Right forelimb (tissue), 1 donor: ENCODE measurements around the gene MYLK.
"Not testable (repeated sequence)": the region's sequence is repeated elsewhere in the genome, so short reads cannot be mapped to it uniquely, and the experiment has no call there.

Experiments
- DNase-seq: peaks from one replicate; pipeline ENCODE4 v3.0.0-alpha.2; 2018

The MYLK gene

GRCh38 chr3:123884203-123884831 is at the start of gene MYLK:
MYLK (minus strand) TSS chr3:123884332; CDS start chr3:123793841, 90,491 bp downstream.
- DNase-seq, result peak; percentile 82

GRCh38 chr3:123930445-123930844 is 46.3 kb upstream of the MYLK start:
- DNase-seq, result no peak

- no peak for DNase-seq
Observed at GRCh38 chr3:123929325-123929724, 45.2 kb upstream of the MYLK start.

DNA sequence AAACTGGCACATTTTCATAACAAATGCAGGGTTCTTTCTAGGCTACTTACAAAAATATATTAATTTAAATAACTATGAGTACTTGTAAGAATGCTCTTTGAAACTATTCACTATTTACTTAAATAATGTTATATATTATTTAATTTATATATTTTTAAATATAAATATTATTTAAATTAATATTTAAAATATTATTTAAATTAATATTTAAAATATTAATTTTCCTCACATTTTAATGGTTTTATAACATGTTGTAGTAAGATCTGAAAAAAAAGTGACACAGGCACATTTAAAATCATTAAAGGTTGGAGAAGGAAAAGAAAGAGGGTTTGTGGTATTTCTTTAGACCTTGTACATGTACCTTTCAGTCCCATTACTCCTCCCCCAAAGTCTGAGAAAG is 42.3 kb upstream of the MYLK start:
- DNase-seq, result no peak

- no peak for DNase-seq
Observed at GRCh38 chr3:123920868-123921267, 36.7 kb upstream of the MYLK start.

GRCh38 chr3:123920383-123920782 is 36.3 kb upstream of the MYLK start:
- no peak for DNase-seq

DNA sequence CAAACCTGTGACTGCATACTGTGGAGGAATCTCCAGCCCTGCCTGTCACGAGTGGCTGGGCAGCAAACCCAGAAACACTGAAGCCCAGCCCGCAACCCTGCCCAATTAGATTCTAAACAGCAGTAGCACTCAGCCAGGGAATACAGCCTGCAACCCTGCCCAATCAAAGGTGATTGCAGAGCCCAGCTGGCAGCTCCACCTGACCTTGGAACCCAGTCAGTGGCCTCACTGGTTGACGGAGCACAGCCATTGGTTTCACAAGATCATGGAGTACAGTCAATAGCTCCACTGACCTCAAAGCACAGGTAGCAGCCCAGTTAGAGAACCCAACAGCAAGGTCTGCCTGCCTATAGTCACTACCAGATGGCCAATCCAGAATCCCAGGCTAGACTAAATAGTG is 35.2 kb upstream of the MYLK start:
- no peak for DNase-seq

- no peak for DNase-seq
Observed at GRCh38 chr3:123914829-123915228, 30.7 kb upstream of the MYLK start.

DNA sequence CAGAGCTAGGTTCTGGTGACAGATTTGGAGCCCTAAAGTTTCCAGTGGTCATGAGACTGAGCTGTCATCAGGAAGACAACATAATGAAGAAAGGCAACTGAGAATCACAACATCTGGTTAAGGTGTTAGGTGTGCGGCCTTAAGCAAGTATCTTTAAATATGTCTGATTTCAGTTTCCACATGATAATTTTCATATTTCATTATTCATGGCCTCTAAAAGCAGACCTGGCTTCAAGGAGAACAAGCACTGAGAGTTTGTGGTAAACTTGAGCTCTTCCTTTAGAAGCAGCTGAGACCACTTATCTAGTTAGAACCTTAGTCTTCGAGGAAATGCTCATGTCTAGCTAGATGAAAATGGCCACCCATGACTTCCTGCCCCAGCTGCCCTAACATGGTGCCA is 25.7 kb upstream of the MYLK start:
- DNase-seq, result no peak

GRCh38 chr3:123907720-123908119 is 23.6 kb upstream of the MYLK start:
- no peak for DNase-seq

DNA sequence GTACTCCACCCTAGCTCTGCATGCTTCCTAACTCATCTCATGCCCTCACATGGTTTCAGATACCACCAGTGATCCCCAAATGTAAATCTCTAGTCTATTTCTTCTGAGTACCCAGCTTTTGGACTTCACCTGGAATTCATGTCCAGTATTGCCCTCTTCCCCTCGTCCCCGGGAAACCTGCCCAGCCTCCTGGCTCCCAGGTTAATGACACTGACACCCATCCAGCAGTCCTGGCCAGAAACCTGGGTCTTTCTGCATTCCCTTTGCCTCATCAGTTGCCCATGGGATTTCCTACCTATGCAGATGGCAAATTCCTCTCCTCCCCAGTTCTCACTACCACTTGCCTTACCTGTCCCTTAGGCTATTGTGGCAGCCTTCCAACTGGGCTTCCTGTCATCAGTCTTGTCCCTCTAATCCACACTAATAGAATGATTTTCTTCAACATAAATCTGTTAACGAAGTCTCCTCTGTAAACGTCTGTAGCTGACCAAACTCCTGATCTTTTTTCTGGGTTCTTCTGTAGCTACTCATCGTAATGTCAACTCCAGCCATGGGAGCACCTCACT is 15.3 kb upstream of the MYLK start:
- no peak for DNase-seq

GRCh38 chr3:123893012-123893411 is 8.9 kb upstream of the MYLK start:
- no peak for DNase-seq

- DNase-seq, result no peak
Observed at GRCh38 chr3:123892195-123892594, 8.1 kb upstream of the MYLK start.

- not testable (repeated sequence) for DNase-seq
Observed at GRCh38 chr3:123890991-123891390, 6.9 kb upstream of the MYLK start.

DNA sequence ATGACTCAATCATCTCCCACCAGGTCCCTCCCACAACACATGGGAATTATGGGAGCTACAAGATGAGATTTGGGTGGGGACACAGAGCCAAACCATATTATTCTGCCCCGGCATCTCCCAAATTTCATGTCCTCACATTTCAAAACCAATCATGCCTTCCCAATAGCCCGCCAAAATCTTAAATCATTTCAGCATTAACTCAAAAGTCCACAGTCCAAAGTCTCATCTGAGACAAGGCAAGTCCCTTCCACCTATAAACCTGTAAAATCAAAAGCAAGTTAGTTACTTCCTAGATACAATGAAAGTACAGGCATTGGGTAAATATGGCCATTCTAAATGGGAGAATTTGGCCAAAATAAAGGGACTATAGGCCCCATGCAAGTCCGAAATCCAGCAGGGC is 6.0 kb upstream of the MYLK start:
- not testable (repeated sequence) for DNase-seq

GRCh38 chr3:123884993-123885392 is 861 bp upstream of the MYLK start:
- DNase-seq, result no peak

DNA sequence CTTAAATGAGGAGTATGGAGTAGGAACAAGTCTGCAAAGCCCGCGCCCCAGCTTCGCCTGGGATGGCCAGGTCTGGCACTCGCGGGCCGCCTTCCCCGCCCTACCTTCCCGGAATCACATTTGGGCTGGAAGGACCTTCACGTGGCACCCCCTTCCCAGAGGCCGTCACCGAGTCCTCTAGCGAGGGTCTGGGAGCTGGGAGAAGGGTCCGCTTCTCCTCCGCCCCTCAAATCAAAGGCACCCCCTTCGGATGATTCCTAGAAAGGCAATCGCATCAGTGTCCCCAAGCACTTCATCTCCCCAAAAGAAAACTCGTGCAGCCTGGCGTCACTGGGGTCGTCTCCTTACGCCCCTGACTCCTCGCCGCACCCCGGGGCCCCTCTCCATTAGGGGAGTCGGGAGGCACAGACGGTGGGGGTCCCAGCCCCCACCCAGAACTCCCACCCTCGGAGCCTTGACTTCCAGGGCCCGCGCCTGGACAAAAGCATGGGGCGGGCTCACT is 380 bp downstream of the MYLK start:
- DNase-seq, result peak; percentile 56

DNA sequence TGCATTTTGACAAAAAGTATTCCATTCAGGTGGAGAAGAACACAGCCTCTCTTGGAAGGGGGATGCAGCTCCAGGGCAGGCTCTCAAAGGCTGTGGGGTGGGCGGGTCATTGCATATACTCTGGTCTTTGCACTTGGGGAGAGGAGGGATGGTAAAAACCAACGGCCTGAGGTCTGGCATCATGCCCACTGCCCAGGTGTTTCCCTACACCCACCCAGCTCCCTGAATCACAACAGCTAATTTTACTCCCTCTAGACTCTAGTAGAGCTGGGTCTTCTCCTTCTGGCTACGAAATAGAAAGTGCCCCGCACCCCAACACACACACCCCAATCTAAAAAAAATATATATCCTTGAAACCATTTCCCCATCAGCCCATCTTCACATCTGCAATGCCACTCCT is 1.0 kb downstream of the MYLK start:
- no peak for DNase-seq

- no peak for DNase-seq
Observed at GRCh38 chr3:123881771-123882170, 2.4 kb downstream of the MYLK start.

DNA sequence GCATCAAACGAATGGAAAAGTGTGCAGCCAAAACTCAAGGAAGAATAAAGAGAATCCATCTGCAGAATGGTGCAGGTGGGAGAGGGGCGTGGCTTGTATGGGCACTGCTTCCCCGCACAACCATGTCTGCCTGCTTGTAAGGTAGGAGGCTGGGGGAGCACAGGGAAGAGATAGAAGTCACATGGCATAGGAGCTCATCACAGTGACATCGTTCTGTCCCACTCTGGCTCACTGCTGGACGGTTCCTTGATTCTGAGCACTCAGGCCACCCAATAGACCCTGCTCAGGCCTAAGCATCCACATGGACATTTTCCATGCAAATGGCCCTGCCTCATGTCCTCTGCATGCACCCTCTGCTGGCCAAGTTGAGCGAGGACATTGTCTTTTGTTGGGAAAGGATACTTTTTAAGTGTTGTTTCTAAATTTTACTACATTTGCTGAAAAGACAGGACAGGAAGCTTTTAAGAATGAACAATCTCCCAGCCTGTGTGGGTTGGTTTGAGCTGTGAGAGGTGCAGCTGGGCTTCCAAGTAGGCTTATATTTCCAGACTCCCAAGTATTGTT is 3.1 kb downstream of the MYLK start:
- DNase-seq, result no peak

DNA sequence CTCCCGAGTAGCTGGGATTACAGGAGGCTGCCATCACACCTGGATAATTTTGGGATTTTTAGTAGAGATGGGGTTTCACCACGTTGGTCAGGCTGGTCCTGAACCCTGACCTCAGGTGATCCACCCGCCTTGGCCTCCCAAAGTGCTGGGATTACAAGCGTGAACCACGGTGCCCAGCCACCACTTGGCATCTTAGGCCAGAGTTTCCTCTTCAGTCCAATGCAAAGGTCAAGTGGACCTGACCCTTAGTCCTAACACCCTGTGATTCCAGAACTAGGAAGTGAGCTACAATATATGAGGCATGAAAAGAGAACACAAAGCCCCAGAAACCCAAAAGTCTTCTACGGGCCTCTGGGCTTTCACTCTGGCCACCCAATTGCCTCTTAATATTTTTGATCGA is 5.3 kb downstream of the MYLK start:
- no peak for DNase-seq

GRCh38 chr3:123877965-123878364 is 6.2 kb downstream of the MYLK start:
- DNase-seq, result no peak

DNA sequence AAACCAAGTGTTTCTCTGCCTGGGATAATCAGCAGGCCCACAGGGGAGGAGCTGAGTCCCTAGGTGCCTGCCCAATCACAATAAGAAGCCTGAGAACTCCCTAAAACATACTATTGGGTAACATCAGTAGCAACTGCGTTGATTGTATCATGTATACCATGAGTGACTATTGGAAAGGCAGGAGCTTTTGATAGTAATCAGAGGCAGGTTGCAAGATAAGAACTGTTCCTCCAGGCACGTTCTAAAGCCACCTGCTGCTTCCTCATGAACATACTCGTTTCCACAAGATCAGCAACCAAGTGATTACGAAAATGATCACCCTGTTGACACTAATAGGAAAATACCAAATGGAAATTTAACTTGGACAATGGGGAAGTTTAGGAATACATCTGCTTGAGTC is 6.7 kb downstream of the MYLK start:
- DNase-seq, result no peak

DNA sequence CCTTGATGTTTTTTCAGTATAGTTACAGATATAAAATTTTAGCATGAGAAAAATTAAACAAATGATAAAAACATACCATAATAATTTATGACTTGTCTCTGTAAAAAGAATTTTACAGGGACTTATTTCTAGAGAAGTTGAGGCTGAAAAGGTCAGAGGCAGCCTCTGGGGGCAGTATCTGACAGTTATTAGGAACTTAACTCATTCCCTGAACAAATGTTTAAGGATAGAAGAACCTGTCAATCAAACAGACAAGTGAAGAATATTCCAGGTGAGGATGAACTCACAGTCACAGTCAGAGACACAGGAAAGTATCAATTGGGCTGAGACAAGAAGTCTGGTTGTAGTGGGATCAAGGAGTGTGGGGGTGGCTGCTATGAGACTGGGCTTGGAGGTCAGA is 7.3 kb downstream of the MYLK start:
- DNase-seq, result no peak

GRCh38 chr3:123872621-123873020 is 11.5 kb downstream of the MYLK start:
- DNase-seq, result no peak
